LNCaP clone FGC (cell line): Measurements from ENCODE around the gene NSDHL.
A peak's percentile ranks its signal among the peaks of the same experiment; 100 is the strongest.

Source experiments
- DNase-seq: peaks from one replicate; pipeline ENCODE4 v3.0.0-alpha.2; 2011; ENCODE audit warnings: low read depth
- H3K4me3 ChIP-seq: 2 replicates; pipeline ENCODE4 v1.5.1; 2011; ENCODE audit warnings: mild to moderate bottlenecking, low read depth, low read length, control low read depth
- TF ChIP-seq, protein P1 (sequence below): IDR thresholded peaks from 2 replicates; pipeline ENCODE4 v1.5.1; 2012; ENCODE audit warnings: mild to moderate bottlenecking; ENCODE audit not compliant: control insufficient read depth, insufficient read depth; ENCODE audit errors: extremely low read depth

NSDHL gene

DNA sequence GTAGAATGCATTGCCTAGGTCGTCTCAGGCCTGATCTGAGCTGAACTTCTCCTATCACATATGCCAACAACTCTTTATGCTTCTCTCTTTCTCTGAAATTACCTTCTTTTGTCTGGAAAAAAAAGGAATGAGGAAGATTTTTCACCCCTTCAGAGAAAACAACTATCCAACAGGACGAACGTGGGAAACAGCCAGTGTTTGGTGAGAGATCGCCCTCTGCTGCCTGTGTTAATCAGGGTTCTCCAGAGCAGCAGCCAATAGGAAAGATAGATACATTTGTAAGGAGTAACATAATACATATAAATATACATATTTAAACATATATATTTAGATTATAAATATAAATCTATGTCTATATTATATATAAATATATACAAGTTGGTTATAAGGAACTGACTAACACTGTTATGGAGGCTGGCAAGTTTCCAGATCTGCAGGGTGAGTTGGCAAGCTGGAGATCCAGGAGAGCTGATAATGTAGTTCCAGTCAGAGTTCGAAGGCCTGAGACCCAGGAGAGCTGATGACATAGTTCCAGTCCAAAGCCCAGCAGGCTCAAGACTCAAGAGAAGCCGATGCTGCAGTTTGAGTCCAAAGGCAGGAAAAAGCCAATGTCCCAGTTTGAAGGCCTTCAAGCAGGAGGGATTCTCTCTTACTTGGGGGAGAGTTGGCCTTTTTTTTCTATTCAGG lies 13.6 kb upstream of the NSDHL start:
- no peak overlapping the region for H3K4me3 ChIP-seq
- DNase-seq = peak; percentile 3

DNA sequence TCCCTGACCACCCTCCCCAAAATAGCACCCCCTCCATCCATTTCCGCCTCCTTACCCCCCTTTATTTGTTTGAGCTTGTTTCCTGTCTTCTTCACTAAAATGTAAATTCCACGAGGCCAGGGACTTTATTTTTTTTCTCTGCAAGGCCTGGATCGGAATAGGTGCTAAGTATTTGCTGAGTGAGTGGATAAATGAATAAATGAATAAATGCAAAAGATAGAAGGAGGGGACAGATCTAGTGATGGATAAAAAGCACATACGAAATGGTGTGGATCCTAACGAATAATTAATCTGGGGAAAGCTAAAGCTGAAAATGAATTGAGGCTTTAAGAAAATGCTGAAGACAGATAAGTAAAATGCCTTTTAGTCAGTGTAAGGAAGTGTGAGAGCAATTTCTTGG lies 12.5 kb upstream of the NSDHL start:
- no peak for DNase-seq
- H3K4me3 ChIP-seq = no peak overlapping the region
- TF ChIP-seq, protein P1, sequence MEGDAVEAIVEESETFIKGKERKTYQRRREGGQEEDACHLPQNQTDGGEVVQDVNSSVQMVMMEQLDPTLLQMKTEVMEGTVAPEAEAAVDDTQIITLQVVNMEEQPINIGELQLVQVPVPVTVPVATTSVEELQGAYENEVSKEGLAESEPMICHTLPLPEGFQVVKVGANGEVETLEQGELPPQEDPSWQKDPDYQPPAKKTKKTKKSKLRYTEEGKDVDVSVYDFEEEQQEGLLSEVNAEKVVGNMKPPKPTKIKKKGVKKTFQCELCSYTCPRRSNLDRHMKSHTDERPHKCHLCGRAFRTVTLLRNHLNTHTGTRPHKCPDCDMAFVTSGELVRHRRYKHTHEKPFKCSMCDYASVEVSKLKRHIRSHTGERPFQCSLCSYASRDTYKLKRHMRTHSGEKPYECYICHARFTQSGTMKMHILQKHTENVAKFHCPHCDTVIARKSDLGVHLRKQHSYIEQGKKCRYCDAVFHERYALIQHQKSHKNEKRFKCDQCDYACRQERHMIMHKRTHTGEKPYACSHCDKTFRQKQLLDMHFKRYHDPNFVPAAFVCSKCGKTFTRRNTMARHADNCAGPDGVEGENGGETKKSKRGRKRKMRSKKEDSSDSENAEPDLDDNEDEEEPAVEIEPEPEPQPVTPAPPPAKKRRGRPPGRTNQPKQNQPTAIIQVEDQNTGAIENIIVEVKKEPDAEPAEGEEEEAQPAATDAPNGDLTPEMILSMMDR = no peak

More for the DNA sequence above, 13.6 kb upstream of the NSDHL start:
- TF ChIP-seq, protein P1 = peak; percentile 62

DNA sequence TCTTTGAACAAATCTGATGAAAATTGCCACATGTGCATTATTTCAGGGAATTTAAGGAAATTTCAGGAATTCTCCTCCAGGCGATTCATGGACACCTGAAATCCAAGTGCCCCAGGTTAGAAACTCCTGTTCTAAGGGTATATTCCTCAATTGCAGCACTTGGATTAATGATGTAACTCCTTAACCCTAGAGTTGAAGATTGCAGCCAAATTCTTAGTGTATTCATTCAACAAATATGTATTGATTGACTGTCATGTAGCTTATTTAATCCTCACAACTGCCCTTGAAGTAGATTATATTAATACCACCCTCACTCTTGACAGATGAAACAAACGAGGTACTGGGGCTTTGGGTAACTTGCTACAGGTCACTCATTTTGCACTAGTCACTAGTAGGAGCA lies 11.6 kb upstream of the NSDHL start:
- no peak for DNase-seq
- TF ChIP-seq, protein P1 = no peak
- H3K4me3 ChIP-seq = no peak overlapping the region

DNA sequence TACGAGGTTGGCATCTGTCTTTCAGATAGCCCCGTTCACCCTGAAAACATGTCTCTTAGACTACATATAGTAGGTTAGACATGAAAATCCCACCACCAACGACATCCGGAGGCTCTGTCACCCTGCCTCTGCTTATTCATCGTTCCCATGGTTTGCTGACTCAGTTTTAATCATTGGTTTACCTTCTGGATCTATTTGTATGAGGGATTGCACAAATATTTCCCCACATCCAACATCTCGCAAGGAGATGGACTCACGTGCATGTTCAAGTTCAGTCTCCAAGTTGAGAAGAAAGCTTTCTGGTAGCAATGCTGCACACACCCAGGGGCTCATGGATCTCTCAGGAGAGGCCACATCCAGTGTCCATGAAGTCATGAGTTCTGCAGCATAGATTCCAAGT lies 11.1 kb upstream of the NSDHL start:
- DNase-seq = no peak
- TF ChIP-seq, protein P1 = no peak
- H3K4me3 ChIP-seq = no peak overlapping the region

DNA sequence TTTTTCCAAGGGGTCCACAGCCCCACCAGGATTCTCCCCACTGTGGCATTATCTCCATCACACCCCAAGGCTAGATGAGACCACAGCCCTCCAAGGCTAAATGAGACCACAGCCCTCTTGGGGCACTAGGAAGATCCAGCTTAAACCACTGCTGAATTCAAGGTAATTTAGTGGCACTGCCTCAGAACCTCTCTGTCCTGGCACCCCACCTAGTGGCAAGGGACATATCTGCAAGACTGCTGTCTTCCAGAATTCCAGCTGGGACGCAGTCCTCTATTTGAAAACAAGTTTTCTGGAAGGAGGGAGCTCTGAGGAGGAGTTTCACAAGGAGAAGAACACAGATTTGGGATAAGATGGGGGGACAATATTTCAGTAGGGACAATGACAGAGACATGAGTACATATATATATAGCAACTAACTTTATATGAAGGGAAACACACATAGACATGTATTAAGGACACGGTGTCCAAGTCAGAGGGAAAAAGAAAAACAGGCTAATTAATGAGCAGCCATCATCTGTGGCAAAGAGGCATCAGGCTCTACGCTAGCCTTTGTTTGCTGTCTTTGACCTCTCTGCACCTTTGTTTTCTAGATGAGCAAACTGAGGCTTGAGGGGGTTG lies 9.6 kb upstream of the NSDHL start:
- peak; percentile 8 for DNase-seq
- TF ChIP-seq, protein P1 = peak; percentile 78

DNA sequence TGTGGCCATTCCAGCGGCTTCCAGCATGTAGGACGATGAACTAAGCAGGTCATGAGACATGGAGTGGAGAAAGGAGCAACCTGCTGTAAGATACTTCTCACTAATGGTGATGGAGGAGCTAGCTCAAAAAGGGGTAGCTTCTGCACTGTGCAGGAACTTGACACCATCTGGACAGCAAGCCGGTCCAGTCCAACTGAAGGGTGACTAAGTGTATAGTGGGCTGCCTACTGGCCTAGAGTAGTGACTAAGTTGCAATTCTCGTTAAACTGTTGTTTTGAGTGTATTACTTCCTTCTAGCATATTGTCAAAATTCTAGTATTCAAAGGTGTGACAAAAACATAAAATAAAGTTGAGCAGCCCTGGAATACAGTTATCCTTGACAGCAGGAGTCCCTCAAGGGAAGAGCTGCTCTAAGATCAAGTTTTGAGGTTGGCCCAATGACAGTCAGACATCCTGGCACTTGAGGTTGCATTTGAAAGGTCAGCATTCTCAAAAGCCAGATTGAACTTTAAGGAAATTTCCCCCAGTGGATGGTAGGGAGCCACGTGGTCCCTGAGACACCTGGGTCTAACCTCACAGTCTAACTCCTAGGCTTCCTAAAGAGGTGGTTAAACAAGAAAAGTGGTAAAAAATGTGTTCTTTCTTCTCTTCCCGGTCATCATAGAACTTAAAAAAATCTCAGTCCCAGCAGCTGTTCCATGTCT lies 8.3 kb upstream of the NSDHL start:
- no peak for DNase-seq
- H3K4me3 ChIP-seq = no peak overlapping the region
- TF ChIP-seq, protein P1 = no peak

More for the DNA sequence above, 9.6 kb upstream of the NSDHL start:
- H3K4me3 ChIP-seq = no peak overlapping the region
